SK-N-SH (cell line): Measurements from ENCODE around the gene AKAP12.

Experiments
- CTCF ChIP-seq: fragments of 200-600 bp; sonication (generic); IDR thresholded peaks from 2 replicates; pipeline ENCODE4 v1.6.1; 2017; ENCODE audit warnings: antibody characterized with exemption, mild to moderate bottlenecking, moderate library complexity
- ELF1 ChIP-seq: IDR thresholded peaks from 2 replicates; pipeline ENCODE4 v1.4.0; 2012
- EP300 ChIP-seq, 2 experiments: IDR thresholded peaks; 2 replicates each; pipeline versions ENCODE4 v1.4.0 to v1.6.1; 2012; ENCODE audit warnings: borderline replicate concordance in 1 of 2, low read depth in 1 of 2, low read length in 1 of 2
- GATA2 ChIP-seq: sonication (generic); formaldehyde crosslinking; IDR thresholded peaks from 2 replicates; pipeline ENCODE4 v1.5.0; 2020; ENCODE audit warnings: mild to moderate bottlenecking, missing genetic modification reagents
- IRF3 ChIP-seq: fragments of 150-350 bp; IDR thresholded peaks from 2 replicates; pipeline ENCODE4 v1.6.1; 2016; ENCODE audit warnings: mild to moderate bottlenecking, low read depth, low read length
- JUND ChIP-seq: IDR thresholded peaks from 2 replicates; pipeline ENCODE4 v1.4.0; 2012
- PBX3 ChIP-seq: IDR thresholded peaks from 2 replicates; pipeline ENCODE4; 2012
- RFX5 ChIP-seq: IDR thresholded peaks from 2 replicates; pipeline ENCODE4 v1.6.1; 2012; ENCODE audit warnings: mild to moderate bottlenecking, improper control_type of control experiment, low read length
- SIN3A ChIP-seq: IDR thresholded peaks from 2 replicates; pipeline ENCODE4 v1.6.1; 2012; ENCODE audit warnings: low read depth, mild to moderate bottlenecking, low read length, moderate library complexity, borderline replicate concordance
- USF1 ChIP-seq: IDR thresholded peaks from 2 replicates; pipeline ENCODE4 v1.4.0; 2012; ENCODE audit warnings: low read depth, borderline replicate concordance
- USF2 ChIP-seq: fragments of 150-350 bp; IDR thresholded peaks from 2 replicates; pipeline ENCODE4 v1.6.1; 2017; ENCODE audit warnings: antibody characterized with exemption, low read length, low read depth, borderline replicate concordance
- YY1 ChIP-seq: IDR thresholded peaks from 2 replicates; pipeline ENCODE4 v1.4.0; 2012; ENCODE audit warnings: low read depth, mild to moderate bottlenecking
- ZBTB33 ChIP-seq: IDR thresholded peaks from 2 replicates; pipeline ENCODE4 v1.4.0; 2012; ENCODE audit warnings: low read depth, borderline replicate concordance

GRCh38 chr6:151307501-151307900, 67.7 kb downstream of the AKAP12 start:
- TF ChIP-seq ZBTB33 (no peak), JUND (no peak), CTCF (no peak), USF1 (no peak), USF2 (no peak), YY1 (no peak), RFX5 (no peak), GATA2 (no peak), EP300 (IDR thresholded peaks at IDR 0.05; ENCODE audit: borderline replicate concordance in 1 of 2, low read depth in 1 of 2, low read length in 1 of 2) (no peak), ELF1 (no peak), IRF3 (no peak), PBX3 (no peak), SIN3A (no peak)
